ENCODE data around the gene KCNJ6. TPM values are rescaled to one million over a fixed set of nuclear protein-coding genes. Genes with fewer than 3 reads are reported as not detected.

KCNJ6 gene
- total and polyA plus RNA-seq, 4 donors, result 0.01 TPM; not detected in 3

- WGBS, result 71% methylated on average over 11 of the region's 11 CpGs
- H3K9me3 ChIP-seq (ENCODE audit: control insufficient read depth in 4 of 4, low read length in 3 of 4), result no peaks in the 10 kb centered on the region
These were observed 301.8 kb downstream of the KCNJ6 start for GRCh38 chr21:37614351-37614875.

GRCh38 chr21:37607081-37607480 is 309.2 kb downstream of the KCNJ6 start:
- Histone ChIP-seq H3K27me3 (ENCODE audit: control insufficient read depth in 4 of 4, insufficient read depth in 4 of 4, low read length in 3 of 4) (no peaks in the 10 kb centered on the region), H3K4me1 (ENCODE audit: control insufficient read depth in 4 of 4, insufficient read depth in 4 of 4, low read length in 3 of 4) (no peaks in the 10 kb centered on the region), H3K27ac (ENCODE audit: low read depth in 1 of 2, low read length in 2 of 2) (no peak overlapping the region), H3K36me3 (ENCODE audit: control insufficient read depth in 4 of 4, insufficient read depth in 3 of 4, low read depth in 1 of 4, low read length in 3 of 4) (no peaks in the 10 kb centered on the region), H3K9ac (ENCODE audit: low read depth in 1 of 2, low read length in 2 of 2) (no peak overlapping the region), H3K9me3 (ENCODE audit: control insufficient read depth in 4 of 4, low read length in 3 of 4) (no peaks in the 10 kb centered on the region), H3K4me3 (ENCODE audit: low read depth in 1 of 3, low read length in 3 of 3) (no peak overlapping the region)
- DNase-seq (ENCODE audit: low spot score), result no peak
- TF ChIP-seq EGR1 (IDR thresholded peaks at IDR 0.05; ENCODE audit: low read depth in 2 of 2), result no peak
- TF ChIP-seq RXRA (IDR thresholded peaks at IDR 0.05), result no peak
- no peak for TF ChIP-seq SP1 (IDR thresholded peaks at IDR 0.05)
- no peak for TF ChIP-seq NR2F2 (IDR thresholded peaks at IDR 0.05)
- TF ChIP-seq REST (IDR thresholded peaks at IDR 0.05), result no peak
- no peak for TF ChIP-seq CTCF (IDR thresholded peaks at IDR 0.05; ENCODE audit: low read depth, low read length, missing input control)
- TF ChIP-seq JUND (IDR thresholded peaks at IDR 0.05), result no peak
- no peak for TF ChIP-seq YY1 (IDR thresholded peaks at IDR 0.05)
- TF ChIP-seq RAD21 (IDR thresholded peaks at IDR 0.05), result no peak
- no peak for TF ChIP-seq ATF3 (IDR thresholded peaks at IDR 0.05)
- no peak for TF ChIP-seq TAF1 (conservative IDR thresholded peaks at IDR 0.05)
- TF ChIP-seq FOXA1 (IDR thresholded peaks at IDR 0.05), result no peak
- no peak for TF ChIP-seq MAX (IDR thresholded peaks at IDR 0.05)
- no peak for TF ChIP-seq HNF4A (conservative IDR thresholded peaks at IDR 0.05)
- TF ChIP-seq ZBTB33 (IDR thresholded peaks at IDR 0.05), result no peak
- no peak for TF ChIP-seq HNF4G (IDR thresholded peaks at IDR 0.05)
- no peak for TF ChIP-seq FOXA2 (IDR thresholded peaks at IDR 0.05)
- TF ChIP-seq GABPA (IDR thresholded peaks at IDR 0.05 in 1 of 2, conservative IDR thresholded peaks at IDR 0.05 in 1 of 2), result no peak
- WGBS, result 90% methylated on average over 4 of the region's 4 CpGs

More at GRCh38 chr21:37614351-37614875, 301.8 kb downstream of the KCNJ6 start:
- H3K4me3 ChIP-seq (ENCODE audit: low read depth in 1 of 3, low read length in 3 of 3), result no peak overlapping the region
- H3K36me3 ChIP-seq (ENCODE audit: control insufficient read depth in 4 of 4, insufficient read depth in 3 of 4, low read depth in 1 of 4, low read length in 3 of 4), result no peaks in the 10 kb centered on the region
- DNase-seq (ENCODE audit: low spot score), result no peak
- no peak for TF ChIP-seq ATF3 (IDR thresholded peaks at IDR 0.05)
- no peak for TF ChIP-seq GABPA (IDR thresholded peaks at IDR 0.05 in 1 of 2, conservative IDR thresholded peaks at IDR 0.05 in 1 of 2)
- TF ChIP-seq SP1 (IDR thresholded peaks at IDR 0.05), result no peak
- no peak for TF ChIP-seq FOXA1 (IDR thresholded peaks at IDR 0.05)
- peaks cover 0 to 1% (median 0%) of the 10 kb centered on the region in 4 donors for H3K4me1 ChIP-seq (ENCODE audit: control insufficient read depth in 4 of 4, insufficient read depth in 4 of 4, low read length in 3 of 4)
- H3K9ac ChIP-seq (ENCODE audit: low read depth in 1 of 2, low read length in 2 of 2), result no peak overlapping the region
- H3K27me3 ChIP-seq (ENCODE audit: control insufficient read depth in 4 of 4, insufficient read depth in 4 of 4, low read length in 3 of 4), result no peaks in the 10 kb centered on the region
- H3K27ac ChIP-seq (ENCODE audit: low read depth in 1 of 2, low read length in 2 of 2), result no peak overlapping the region

Measured in liver (tissue), 9 donors.